ENCODE data around the gene PPFIA4.

- TF ChIP-seq YY1 (IDR thresholded peaks at IDR 0.05; ENCODE audit: insufficient read depth, insufficient read length) (no peak), SUZ12 (IDR thresholded peaks at IDR 0.05; ENCODE audit: extremely low read depth, insufficient read depth, insufficient read length) (no peak)
Observed at GRCh38 chr1:203080456-203080855, 54.2 kb downstream of the PPFIA4 start.
